NOMO-1 treated with DMSO at 0.1 percent for 48 hours (cell line): ENCODE measurements around the gene LCE1A.

Experiments
- DNase-seq: peaks from one replicate; lab custom pipeline; 2025; ENCODE audit not compliant: unreplicated experiment; lab: John Stamatoyannopoulos, UW

Gene LCE1A

DNA sequence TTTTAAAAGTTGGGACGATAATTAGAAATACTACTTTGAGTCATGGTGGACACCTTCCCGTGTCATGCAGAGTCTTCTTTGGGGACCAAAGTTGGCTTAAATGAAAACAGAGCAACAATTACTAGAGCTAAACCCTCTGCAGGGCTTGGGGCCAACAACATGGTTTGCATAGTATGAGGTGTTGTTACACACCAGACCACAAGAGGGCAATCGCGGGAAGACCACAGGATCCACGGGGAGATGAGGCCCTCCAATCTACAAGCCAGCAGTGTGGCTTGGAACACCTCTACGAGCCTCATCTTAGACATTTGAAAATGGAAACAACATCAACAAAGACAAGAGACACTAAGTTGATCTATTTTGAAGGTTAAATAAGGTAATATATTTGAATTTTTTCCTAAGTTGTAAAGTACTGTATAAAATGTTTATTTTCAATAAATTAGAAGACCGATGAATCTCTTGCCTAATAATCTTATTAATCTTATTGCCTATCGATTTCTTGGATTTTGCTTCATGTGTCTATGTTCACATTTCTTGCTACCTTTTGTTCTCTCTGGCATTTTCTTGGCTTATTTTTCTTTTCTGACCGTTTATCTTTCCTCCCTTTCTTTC is 42.6 kb downstream of the LCE1A start:
- DNase-seq: peak; percentile 48

DNA sequence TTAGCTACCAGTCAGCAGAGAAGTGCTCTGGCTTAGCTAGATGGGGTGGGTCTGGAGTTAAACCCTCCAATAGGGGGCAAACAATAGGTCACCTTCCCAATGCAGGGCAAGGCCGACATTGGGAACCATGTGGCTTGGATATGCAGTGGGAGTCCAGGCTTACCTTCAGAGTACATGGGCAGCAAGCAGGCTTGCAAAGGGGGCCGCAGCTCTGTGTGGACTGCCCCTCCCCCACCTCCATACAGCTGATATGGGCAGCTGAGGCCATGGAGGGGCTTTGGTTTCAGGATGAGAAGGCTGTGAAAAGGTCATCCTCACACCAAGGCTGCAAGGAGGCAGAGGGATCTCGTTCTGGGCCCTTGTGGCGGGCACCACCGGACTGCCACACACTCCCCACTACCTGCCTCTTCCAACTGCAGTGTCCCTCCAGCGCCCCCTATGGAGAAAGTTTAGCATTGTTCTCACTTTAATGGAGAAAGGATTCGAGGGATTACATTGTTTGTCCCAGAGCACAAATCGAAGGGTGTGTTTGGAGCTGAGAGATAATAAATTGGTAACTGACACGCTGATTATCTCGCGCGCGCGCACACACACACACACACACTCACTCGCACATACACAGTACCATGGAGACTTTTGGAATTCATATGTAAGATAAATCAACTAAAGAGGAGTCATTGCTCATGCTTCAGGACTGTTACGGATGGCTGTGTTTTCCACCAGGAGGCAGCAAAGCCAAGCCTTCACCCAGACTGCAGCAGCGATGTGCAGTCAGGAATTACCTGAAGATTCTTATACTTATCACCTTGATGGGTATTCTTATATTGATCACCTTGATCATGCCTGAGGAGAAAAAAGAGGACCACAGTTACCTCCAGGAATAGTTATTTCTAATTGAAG is 43.8 kb downstream of the LCE1A start:
- peak; percentile 33 for DNase-seq

DNA sequence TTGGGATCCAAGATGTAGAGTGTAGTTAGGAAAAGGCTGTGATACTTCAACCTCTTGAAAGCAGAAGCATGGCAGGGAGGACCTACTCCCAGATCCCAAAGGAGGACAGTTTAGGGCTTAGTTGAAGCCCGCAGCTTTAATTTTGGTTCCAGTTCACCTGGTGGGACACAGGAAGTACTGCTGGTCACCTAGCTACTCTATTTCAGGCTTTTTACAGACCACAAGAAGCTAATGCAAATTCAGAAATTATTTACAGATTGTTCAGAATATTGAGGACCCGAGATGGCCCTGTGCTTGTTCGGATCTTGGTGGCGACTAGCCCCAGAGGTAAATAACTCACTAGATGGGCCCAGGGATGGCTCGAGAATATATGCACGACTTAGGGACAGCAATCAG is 44.5 kb downstream of the LCE1A start:
- DNase-seq: no peak

DNA sequence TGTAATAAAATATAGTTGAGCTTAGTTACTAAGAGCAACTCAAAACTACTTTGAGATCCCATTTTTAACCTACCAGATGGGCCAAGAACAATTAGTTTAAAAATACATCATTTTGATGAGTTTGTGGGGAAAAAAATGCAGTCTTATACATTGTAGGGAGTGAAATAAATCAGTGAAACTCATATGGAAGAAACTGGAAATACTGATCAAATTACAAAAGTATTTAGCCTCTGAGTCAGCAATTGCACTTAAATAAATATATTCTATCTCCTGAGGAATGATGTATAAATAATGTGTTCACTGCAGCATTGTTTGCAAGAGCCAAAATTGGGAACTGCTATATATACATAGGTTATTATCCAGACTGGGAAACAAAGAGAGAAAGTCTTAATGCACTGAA is 46.2 kb downstream of the LCE1A start:
- DNase-seq: no peak

DNA sequence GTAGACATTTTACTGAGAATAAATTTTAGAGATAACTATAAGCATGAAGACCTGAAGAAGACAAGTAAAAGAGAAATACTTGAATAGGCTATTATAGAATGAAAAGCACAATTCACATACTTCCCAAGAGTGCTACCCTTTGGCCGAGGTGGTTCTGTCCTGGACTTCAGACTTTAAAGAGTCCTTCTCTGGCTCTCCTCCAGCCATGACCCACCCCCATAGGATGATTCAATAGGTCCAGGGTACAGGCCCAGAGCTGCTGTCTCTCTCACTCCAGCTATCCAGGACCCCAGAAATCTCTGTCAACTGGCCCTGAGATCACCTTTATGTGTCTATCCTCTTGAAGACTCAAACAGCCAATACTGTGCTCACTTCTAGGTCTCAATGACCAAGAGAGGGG is 49.6 kb downstream of the LCE1A start:
- no peak for DNase-seq
